ENCODE measurements around the gene PRICKLE4.

Gene PRICKLE4, protein sequence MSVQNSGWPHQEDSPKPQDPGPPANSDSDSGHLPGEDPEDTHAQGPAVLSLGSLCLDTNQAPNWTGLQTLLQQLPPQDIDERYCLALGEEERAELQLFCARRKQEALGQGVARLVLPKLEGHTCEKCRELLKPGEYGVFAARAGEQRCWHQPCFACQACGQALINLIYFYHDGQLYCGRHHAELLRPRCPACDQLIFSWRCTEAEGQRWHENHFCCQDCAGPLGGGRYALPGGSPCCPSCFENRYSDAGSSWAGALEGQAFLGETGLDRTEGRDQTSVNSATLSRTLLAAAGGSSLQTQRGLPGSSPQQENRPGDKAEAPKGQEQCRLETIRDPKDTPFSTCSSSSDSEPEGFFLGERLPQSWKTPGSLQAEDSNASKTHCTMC

DNA sequence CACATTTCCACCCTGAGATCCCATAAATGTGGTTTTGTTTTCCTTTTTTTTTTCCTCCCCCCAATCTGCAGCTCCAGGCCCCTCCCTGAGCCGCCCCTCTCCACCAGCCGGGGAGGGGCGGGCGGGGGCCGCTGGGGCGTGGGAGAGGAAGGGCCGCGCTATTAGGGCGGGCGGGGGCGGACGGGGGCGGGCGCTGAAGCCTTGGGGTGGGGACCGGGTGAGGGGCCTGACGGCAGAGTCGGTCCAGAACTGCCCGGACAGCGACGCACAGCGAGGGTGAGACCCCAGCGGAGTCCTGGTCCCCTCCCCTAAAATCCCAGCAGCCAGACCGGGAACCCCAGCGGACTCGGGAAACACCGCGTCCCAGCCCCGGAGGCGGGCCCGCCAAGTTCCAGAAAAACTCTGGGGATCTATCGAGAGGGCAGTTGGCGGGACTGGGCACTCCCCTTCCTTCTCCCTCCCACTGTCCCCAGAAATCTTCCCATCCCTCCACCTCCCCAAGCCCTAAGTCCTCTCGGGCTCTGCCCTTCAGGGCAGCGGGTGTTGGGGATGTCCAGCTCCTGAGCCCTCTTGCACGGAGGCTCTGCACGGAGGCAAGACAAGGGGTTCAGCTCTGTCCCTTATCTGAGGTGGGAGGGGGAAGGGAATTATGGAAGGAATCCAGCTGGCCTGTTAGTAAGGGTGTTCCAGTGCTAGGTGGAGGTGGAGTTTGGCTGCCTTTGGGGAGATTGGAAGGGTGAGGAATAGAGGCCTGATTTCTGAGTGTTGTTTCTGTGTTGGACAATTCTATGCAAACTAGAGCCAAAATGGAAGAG is at the start of gene PRICKLE4:
Gene PRICKLE4, plus strand, starts transcription at position 232 of the 815 bp plus-strand sequence. CDS start 2,692 bp downstream, outside the sequence.
- DNase-seq (ENCODE audit: low read depth), result no peak
- TF ChIP-seq, protein P1, sequence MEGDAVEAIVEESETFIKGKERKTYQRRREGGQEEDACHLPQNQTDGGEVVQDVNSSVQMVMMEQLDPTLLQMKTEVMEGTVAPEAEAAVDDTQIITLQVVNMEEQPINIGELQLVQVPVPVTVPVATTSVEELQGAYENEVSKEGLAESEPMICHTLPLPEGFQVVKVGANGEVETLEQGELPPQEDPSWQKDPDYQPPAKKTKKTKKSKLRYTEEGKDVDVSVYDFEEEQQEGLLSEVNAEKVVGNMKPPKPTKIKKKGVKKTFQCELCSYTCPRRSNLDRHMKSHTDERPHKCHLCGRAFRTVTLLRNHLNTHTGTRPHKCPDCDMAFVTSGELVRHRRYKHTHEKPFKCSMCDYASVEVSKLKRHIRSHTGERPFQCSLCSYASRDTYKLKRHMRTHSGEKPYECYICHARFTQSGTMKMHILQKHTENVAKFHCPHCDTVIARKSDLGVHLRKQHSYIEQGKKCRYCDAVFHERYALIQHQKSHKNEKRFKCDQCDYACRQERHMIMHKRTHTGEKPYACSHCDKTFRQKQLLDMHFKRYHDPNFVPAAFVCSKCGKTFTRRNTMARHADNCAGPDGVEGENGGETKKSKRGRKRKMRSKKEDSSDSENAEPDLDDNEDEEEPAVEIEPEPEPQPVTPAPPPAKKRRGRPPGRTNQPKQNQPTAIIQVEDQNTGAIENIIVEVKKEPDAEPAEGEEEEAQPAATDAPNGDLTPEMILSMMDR (IDR thresholded peaks at IDR 0.05; ENCODE audit: low read depth, low read length, missing control alignments), result no peak
- H3K4me3 ChIP-seq (ENCODE audit: low read depth, low read length), result peak within 1 kb of the TSS; percentile 76

DNA sequence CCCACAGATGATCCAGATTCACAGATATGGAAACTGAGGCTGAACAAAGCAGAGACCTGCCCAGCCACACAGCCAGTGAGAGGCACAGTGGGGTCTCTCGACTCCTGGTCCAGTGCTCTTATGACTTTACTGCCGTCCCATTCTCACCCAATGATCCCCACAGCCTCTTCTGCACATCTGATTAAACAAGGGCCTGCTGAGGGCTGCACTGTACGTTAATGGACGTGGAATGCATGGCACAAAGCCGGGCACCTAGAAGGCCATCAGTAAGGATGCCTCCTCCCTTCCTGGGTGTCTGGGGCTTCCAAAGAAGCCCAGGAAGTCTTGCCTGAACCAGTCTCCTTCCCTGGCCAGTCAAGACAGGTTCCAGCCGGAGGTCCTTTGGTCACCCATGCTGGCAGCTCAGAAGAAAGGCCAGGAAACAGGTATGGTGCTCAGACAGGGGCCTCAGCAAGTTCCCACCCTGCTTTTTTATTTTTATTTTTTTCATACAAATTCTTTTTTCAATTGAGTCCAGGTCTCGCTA is 49.0 kb upstream of the PRICKLE4 start:
- TF ChIP-seq, protein P1 (IDR thresholded peaks at IDR 0.05; ENCODE audit: low read depth, low read length, missing control alignments), result no peak
- no peak for DNase-seq (ENCODE audit: low read depth)
- peak overlapping the region; percentile 79 for H3K4me3 ChIP-seq (ENCODE audit: low read depth, low read length)

DNA sequence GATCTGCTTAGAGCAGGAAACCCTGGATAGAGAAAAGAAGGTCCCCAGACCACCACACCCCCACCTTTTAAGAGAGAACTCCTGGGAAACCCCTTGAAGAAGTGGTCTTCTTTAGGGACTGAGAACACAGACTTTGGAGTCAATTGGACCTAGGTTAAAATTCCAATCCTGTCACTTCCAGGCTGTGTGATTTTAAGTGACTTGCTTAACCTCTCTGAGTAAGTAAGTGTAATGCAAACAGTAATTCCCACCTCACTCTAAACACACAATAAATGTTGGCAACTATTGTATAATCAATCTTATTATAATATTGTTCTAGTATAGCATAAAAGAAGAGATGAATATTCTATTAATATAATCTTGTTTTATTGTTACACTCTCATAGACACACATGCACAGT is 48.4 kb upstream of the PRICKLE4 start:
- TF ChIP-seq, protein P1 (IDR thresholded peaks at IDR 0.05; ENCODE audit: low read depth, low read length, missing control alignments), result no peak
- peak overlapping the region; percentile 79 for H3K4me3 ChIP-seq (ENCODE audit: low read depth, low read length)
- no peak for DNase-seq (ENCODE audit: low read depth)

DNA sequence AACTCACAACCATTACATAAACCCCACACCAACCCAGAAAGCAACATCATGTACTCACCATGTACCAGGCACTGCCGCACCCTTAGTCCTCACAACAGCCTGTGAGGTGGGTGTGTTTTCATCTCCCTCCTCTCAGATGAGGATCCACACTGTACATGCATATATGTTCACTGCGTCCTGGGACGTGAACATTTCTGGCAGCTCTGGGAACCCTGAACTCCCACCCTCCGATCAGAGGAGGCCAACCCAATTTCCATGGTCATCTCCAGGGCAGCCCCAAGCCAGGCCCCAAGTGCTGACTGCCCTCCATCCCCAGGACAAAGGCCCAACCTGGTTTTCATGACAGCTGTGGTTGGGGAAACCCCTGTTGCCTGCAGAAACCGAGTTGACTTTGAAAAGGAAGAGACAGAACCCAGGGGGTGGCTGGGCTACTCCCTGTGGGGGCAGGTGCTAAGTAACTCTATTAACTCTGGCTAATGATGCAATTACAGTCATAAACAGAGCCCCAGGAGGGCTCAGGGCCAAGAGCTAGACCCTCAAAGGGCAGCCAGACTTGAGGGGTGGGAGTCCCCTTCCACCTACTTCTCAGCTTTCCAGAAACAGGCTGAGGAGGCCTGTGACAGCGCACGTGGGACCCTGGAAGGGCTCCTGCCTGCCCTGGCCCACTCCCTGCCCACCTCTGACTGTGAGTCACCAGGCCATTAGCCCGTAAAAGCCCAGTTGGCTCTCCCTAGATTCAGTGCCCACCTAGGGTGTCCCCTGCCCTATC is 47.8 kb upstream of the PRICKLE4 start:
- H3K4me3 ChIP-seq (ENCODE audit: low read depth, low read length), result peak overlapping the region; percentile 79
- TF ChIP-seq, protein P1 (IDR thresholded peaks at IDR 0.05; ENCODE audit: low read depth, low read length, missing control alignments), result no peak
- DNase-seq (ENCODE audit: low read depth), result no peak

DNA sequence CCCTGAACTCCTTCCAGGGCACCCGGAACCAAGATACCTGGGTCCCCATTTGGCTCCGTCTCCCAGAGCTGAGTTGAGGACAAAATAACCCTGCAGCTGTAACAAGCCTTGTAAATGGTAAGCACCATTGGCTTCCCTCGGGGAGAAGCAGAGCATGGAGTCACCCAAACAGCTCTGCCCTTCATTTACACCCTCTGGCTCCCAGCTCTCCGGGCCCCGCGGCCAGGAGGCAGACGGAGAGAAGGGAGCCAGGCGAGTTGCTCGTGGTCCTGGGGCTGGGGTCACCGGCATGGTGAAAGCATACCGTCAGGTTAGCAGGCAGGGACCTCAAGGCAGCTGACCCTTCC is 47.2 kb upstream of the PRICKLE4 start:
- DNase-seq (ENCODE audit: low read depth), result no peak
- H3K4me3 ChIP-seq (ENCODE audit: low read depth, low read length), result peak overlapping the region; percentile 79
- TF ChIP-seq, protein P1 (IDR thresholded peaks at IDR 0.05; ENCODE audit: low read depth, low read length, missing control alignments), result no peak
